Fibroblast of lung (primary cell): ENCODE results near the gene EIF4E.

Experiments used
- CTCF ChIP-seq, 2 donors: IDR thresholded peaks in 1 of 2; conservative IDR thresholded peaks in 1 of 2; 1 replicate in 1 of 2; 2 replicates in 1 of 2; pipeline ENCODE4 v1.5.1; 2011 to 2012; ENCODE audit warnings: low read length in 2 of 2, control low read depth in 1 of 2, inconsistent platforms in 1 of 2, low read depth in 1 of 2, mild to moderate bottlenecking in 1 of 2
- EZH2 ChIP-seq: IDR thresholded peaks from 2 replicates; pipeline ENCODE4 v1.5.1; 2012; ENCODE audit warnings: low read length, control low read depth, mild to moderate bottlenecking; ENCODE audit errors: missing control alignments

- TF ChIP-seq CTCF (conservative IDR thresholded peaks at IDR 0.05 in 1 of 2, IDR thresholded peaks at IDR 0.05 in 1 of 2; ENCODE audit: low read depth in 1 of 2, low read length in 2 of 2) (no peak), EZH2 (no peak)
These were observed 29.7 kb downstream of the EIF4E start for GRCh38 chr4:98899277-98899676.
